H9 (cell line): Measurements from ENCODE around the gene GRID2. TPM values are rescaled to one million over a fixed set of nuclear protein-coding genes. Genes with fewer than 3 reads are reported as not detected.

Experiments used
- DNase-seq: peaks from one replicate; pipeline ENCODE4 v3.0.0-alpha.2; 2017
- H2AFZ ChIP-seq: one replicate; pipeline ENCODE4 v1.6.1; 2013; ENCODE audit warnings: mild to moderate bottlenecking, low read length, control low read depth, moderate library complexity
- H2AK5ac ChIP-seq: 2 replicates; pipeline ENCODE4 v1.6.1; 2013; ENCODE audit warnings: low read length, control low read depth, mixed read lengths; ENCODE audit not compliant: insufficient read length
- H2BK120ac ChIP-seq: one replicate; pipeline ENCODE4 v1.6.1; 2013; ENCODE audit warnings: low read depth, mild to moderate bottlenecking, low read length, control low read depth, inconsistent platforms; ENCODE audit not compliant: poor library complexity, severe bottlenecking
- H2BK12ac ChIP-seq: 2 replicates; pipeline ENCODE4 v1.6.1; 2013; ENCODE audit warnings: low read length, control low read depth, mixed read lengths, low read depth; ENCODE audit not compliant: insufficient read length
- H2BK15ac ChIP-seq: 2 replicates; pipeline ENCODE4 v1.6.1; 2013; ENCODE audit warnings: low read depth, low read length, control low read depth
- H2BK20ac ChIP-seq: one replicate; pipeline ENCODE4 v1.6.1; 2013; ENCODE audit warnings: low read depth, mild to moderate bottlenecking, low read length, control low read depth, inconsistent platforms; ENCODE audit not compliant: poor library complexity, severe bottlenecking
- H2BK5ac ChIP-seq: 2 replicates; pipeline ENCODE4 v1.6.1; 2013; ENCODE audit warnings: low read length, control low read depth, mixed read lengths; ENCODE audit not compliant: insufficient read length
- H3K14ac ChIP-seq: 2 replicates; pipeline ENCODE4 v1.6.1; 2013; ENCODE audit warnings: low read length, control low read depth; ENCODE audit not compliant: insufficient read depth
- H3K18ac ChIP-seq: 2 replicates; pipeline ENCODE4 v1.6.1; 2013; ENCODE audit warnings: low read depth, mild to moderate bottlenecking, mixed read lengths, low read length, control low read depth; ENCODE audit not compliant: insufficient read length
- H3K23ac ChIP-seq: 2 replicates; pipeline ENCODE4 v1.6.1; 2013; ENCODE audit warnings: low read length, control low read depth, mixed read lengths, low read depth; ENCODE audit not compliant: insufficient read length
- H3K23me2 ChIP-seq: 2 replicates; pipeline ENCODE4 v1.6.1; 2013; ENCODE audit warnings: low read depth, mild to moderate bottlenecking, mixed read lengths, low read length, control low read depth; ENCODE audit not compliant: insufficient read length, poor library complexity, severe bottlenecking
- H3K27ac ChIP-seq: 2 replicates; pipeline ENCODE4 v1.5.1; 2013; ENCODE audit warnings: low read length, control low read depth, mixed read lengths, low read depth; ENCODE audit not compliant: insufficient read length
- H3K27me3 ChIP-seq: 2 replicates; pipeline ENCODE4 v1.6.1; 2013; ENCODE audit warnings: low read length, control low read depth, inconsistent platforms; ENCODE audit not compliant: insufficient read depth
- H3K4ac ChIP-seq: 2 replicates; pipeline ENCODE4 v1.6.1; 2013; ENCODE audit warnings: low read depth, mild to moderate bottlenecking, control low read depth, inconsistent platforms, low read length, moderate library complexity
- H3K4me1 ChIP-seq: 2 replicates; pipeline ENCODE4 v1.6.1; 2013; ENCODE audit warnings: low read length, control low read depth, inconsistent platforms; ENCODE audit not compliant: insufficient read depth
- H3K4me2 ChIP-seq: 2 replicates; pipeline ENCODE4 v1.6.1; 2013; ENCODE audit warnings: low read length, control low read depth, mixed read lengths; ENCODE audit not compliant: insufficient read length, insufficient read depth
- H3K56ac ChIP-seq: 2 replicates; pipeline ENCODE4 v1.6.1; 2013; ENCODE audit warnings: low read depth, mild to moderate bottlenecking, mixed read lengths, low read length, control low read depth; ENCODE audit not compliant: insufficient read length
- H3K79me1 ChIP-seq: 2 replicates; pipeline ENCODE4 v1.6.1; 2013; ENCODE audit warnings: low read depth, mild to moderate bottlenecking, moderate library complexity, low read length, control low read depth, inconsistent platforms; ENCODE audit not compliant: insufficient read depth, poor library complexity, severe bottlenecking
- H3K79me2 ChIP-seq: 2 replicates; pipeline ENCODE4 v1.6.1; 2013; ENCODE audit warnings: low read length, control low read depth, inconsistent platforms; ENCODE audit not compliant: insufficient read depth
- H3K9ac ChIP-seq: 2 replicates; pipeline ENCODE4 v1.6.1; 2013; ENCODE audit warnings: low read length, control low read depth, mixed read lengths; ENCODE audit not compliant: insufficient read length; ENCODE audit errors: extremely low read depth
- H3K9me3 ChIP-seq: one replicate; pipeline ENCODE4 v1.6.1; 2013; ENCODE audit warnings: low read depth, low read length, inconsistent platforms; ENCODE audit not compliant: control insufficient read depth
- H3T11ph ChIP-seq: one replicate; pipeline ENCODE4 v1.6.1; 2013; ENCODE audit warnings: mild to moderate bottlenecking, low read length, control low read depth, inconsistent platforms
- H4K20me1 ChIP-seq: one replicate; pipeline ENCODE4 v1.6.1; 2013; ENCODE audit not compliant: control insufficient read depth, insufficient read length, insufficient read depth
- H4K5ac ChIP-seq: 2 replicates; pipeline ENCODE4 v1.6.1; 2013; ENCODE audit warnings: low read depth, mild to moderate bottlenecking, mixed read lengths, low read length, control low read depth; ENCODE audit not compliant: insufficient read length
- H4K8ac ChIP-seq: replicated peaks from 2 replicates; pipeline ENCODE4 v1.6.1; 2013; ENCODE audit warnings: low read length, control low read depth, mixed read lengths, low read depth; ENCODE audit not compliant: insufficient read length
- H4K91ac ChIP-seq: 2 replicates; pipeline ENCODE4 v1.6.1; 2013; ENCODE audit warnings: low read depth, mild to moderate bottlenecking, moderate library complexity, mixed read lengths, low read length, control low read depth; ENCODE audit not compliant: insufficient read length
- H3K27ac Mint-ChIP-seq, 3 experiments: 2 replicates in 2 of 3; 3 replicates in 1 of 3; pipeline ENCODE4 v1.8.0; 2020 to 2021; ENCODE audit warnings: mixed read lengths in 3 of 3, mild to moderate bottlenecking in 1 of 3, moderate library complexity in 1 of 3
- H3K27me3 Mint-ChIP-seq: 2 replicates; pipeline ENCODE4 v1.8.0; 2021; ENCODE audit warnings: low read depth, mild to moderate bottlenecking, moderate library complexity, mixed read lengths
- H3K36me3 Mint-ChIP-seq, 3 experiments: 2 replicates in 2 of 3; 3 replicates in 1 of 3; pipeline ENCODE4 v1.8.0; 2020 to 2021; ENCODE audit warnings: low read depth in 3 of 3, mixed read lengths in 3 of 3; ENCODE audit not compliant: insufficient read depth in 1 of 3
- H3K4me1 Mint-ChIP-seq, 2 experiments: 2 replicates each; pipeline ENCODE4 v1.8.0; 2020; ENCODE audit warnings: mixed read lengths in 2 of 2
- H3K4me3 Mint-ChIP-seq, 2 experiments: 2 replicates in 1 of 2; 3 replicates in 1 of 2; pipeline ENCODE4 v1.8.0; 2020 to 2021; ENCODE audit warnings: mild to moderate bottlenecking in 2 of 2, mixed read lengths in 2 of 2, moderate library complexity in 1 of 2
- H3K9me3 Mint-ChIP-seq, 2 experiments: 2 replicates in 1 of 2; 3 replicates in 1 of 2; pipeline ENCODE4 v1.8.0; 2020; ENCODE audit warnings: mild to moderate bottlenecking in 2 of 2, mixed read lengths in 2 of 2, moderate library complexity in 1 of 2
- CTCF ChIP-seq: fragments of 200-600 bp; sonication (generic); conservative IDR thresholded peaks from 3 replicates; pipeline ENCODE4 v1.8.0; 2021; ENCODE audit warnings: antibody characterized with exemption, mild to moderate bottlenecking
- WGBS: extraction: QIAGEN DNeasy Blood & Tissue Kit; methylation state at CpG from one replicate; pipeline ENCODE4 v1.1.7; 2013; ENCODE audit warnings: missing lambda C conversion rate, low lambda C conversion rate, mixed read lengths; ENCODE audit not compliant: insufficient read length; ENCODE audit errors: extremely low coverage; 5-methylcytosine and 5-hydroxymethylcytosine counted together
- total RNA-seq: library from RNA; stranded (reverse); gene quantifications from 2 replicates; pipeline ENCODE4 v1.2.1, GENCODE V29; 2021

The GRID2 gene
- total RNA-seq, 1 experiment from 2014 or later = 21.8 TPM

GRCh38 chr4:92992758-92993157, 689.0 kb downstream of the GRID2 start:
- Histone ChIP-seq H3K4me1 (no peaks in the 10 kb centered on the region), H3K27ac (no peak overlapping the region), H3K23me2 (no peaks in the 10 kb centered on the region)

More at GRCh38 chr4:92992758-92993157, 689.0 kb downstream of the GRID2 start:
- H3K9ac ChIP-seq = no peak overlapping the region
- H3K56ac ChIP-seq = no peak overlapping the region
- no peaks in the 10 kb centered on the region for H3K79me2 ChIP-seq
- H2BK12ac ChIP-seq = no peak overlapping the region
- H4K91ac ChIP-seq = no peak overlapping the region
- H4K5ac ChIP-seq = no peak overlapping the region
- no peak overlapping the region for H3K27ac Mint-ChIP-seq
- no peak overlapping the region for H4K8ac ChIP-seq
- H2BK120ac ChIP-seq = no peak overlapping the region
- no peaks in the 10 kb centered on the region for H3K36me3 Mint-ChIP-seq
- H3T11ph ChIP-seq = no peak overlapping the region
- TF ChIP-seq CTCF = no peak
- no peak overlapping the region for H2AFZ ChIP-seq
- no peaks in the 10 kb centered on the region for H3K79me1 ChIP-seq
- no peaks in the 10 kb centered on the region for H3K27me3 Mint-ChIP-seq
- no peak overlapping the region for H2BK20ac ChIP-seq
- no peak overlapping the region for H3K18ac ChIP-seq
- H4K20me1 ChIP-seq = no peaks in the 10 kb centered on the region
- no peak overlapping the region for H3K23ac ChIP-seq
- no peaks in the 10 kb centered on the region for H3K9me3 ChIP-seq
- H3K9me3 Mint-ChIP-seq = no peaks in the 10 kb centered on the region
- no peak overlapping the region for H2AK5ac ChIP-seq
- H3K4me1 Mint-ChIP-seq = no peaks in the 10 kb centered on the region
- no CpG with 5 or more reads among the region's 4 CpGs for WGBS
- no peak overlapping the region for H3K14ac ChIP-seq
- DNase-seq = no peak
- no peak overlapping the region for H3K4me2 ChIP-seq
- no peaks in the 10 kb centered on the region for H3K27me3 ChIP-seq
- no peak overlapping the region for H3K4ac ChIP-seq
- H3K4me3 Mint-ChIP-seq = no peak overlapping the region
- no peak overlapping the region for H2BK15ac ChIP-seq
- H2BK5ac ChIP-seq = no peak overlapping the region
